Karpas-422 (cell line): ENCODE measurements around the gene ANP32A. TPM values are rescaled to one million over a fixed set of nuclear protein-coding genes. Genes with fewer than 3 reads are reported as not detected.
A peak's percentile ranks its signal among the peaks of the same experiment; 100 is the strongest.

Experiments
- DNase-seq: peaks from one replicate; pipeline ENCODE4 v3.0.0-alpha.2; 2015
- H2AFZ ChIP-seq: fragments of 200-600 bp; sonication (generic); 2 replicates; pipeline ENCODE4 v1.6.1; 2014; ENCODE audit warnings: antibody characterized with exemption, low read length, mixed read lengths
- H3K27ac ChIP-seq: fragments of 200-600 bp; sonication (generic); 2 replicates; pipeline ENCODE4 v1.5.1; 2014; ENCODE audit warnings: mild to moderate bottlenecking, low read length, moderate library complexity
- H3K27me3 ChIP-seq: fragments of 200-600 bp; sonication (generic); 2 replicates; pipeline ENCODE4 v1.6.1; 2014; ENCODE audit warnings: low read length, mixed read lengths
- H3K36me3 ChIP-seq: fragments of 200-600 bp; sonication (generic); 2 replicates; pipeline ENCODE4 v1.6.1; 2014; ENCODE audit warnings: low read length, mixed read lengths; ENCODE audit not compliant: insufficient read depth
- H3K4me1 ChIP-seq: fragments of 200-600 bp; sonication (generic); 2 replicates; pipeline ENCODE4 v1.6.1; 2014; ENCODE audit warnings: mild to moderate bottlenecking, low read length, mixed read lengths
- H3K4me2 ChIP-seq: fragments of 200-600 bp; sonication (generic); 2 replicates; pipeline ENCODE4 v1.6.1; 2014; ENCODE audit warnings: low read length, low read depth, mild to moderate bottlenecking; ENCODE audit not compliant: poor library complexity, severe bottlenecking
- H3K4me3 ChIP-seq: fragments of 200-600 bp; sonication (generic); 2 replicates; pipeline ENCODE4 v1.5.1; 2014; ENCODE audit warnings: mild to moderate bottlenecking, antibody characterized with exemption, low read length, mixed read lengths
- H3K79me2 ChIP-seq: fragments of 200-600 bp; sonication (generic); 2 replicates; pipeline ENCODE4 v1.6.1; 2014; ENCODE audit warnings: mild to moderate bottlenecking, low read length, mixed read lengths
- H3K9ac ChIP-seq: fragments of 200-600 bp; sonication (generic); 2 replicates; pipeline ENCODE4 v1.6.0; 2014; ENCODE audit warnings: low read length
- H3K9me2 ChIP-seq: fragments of 200-600 bp; sonication (generic), shearing (Covaris generic); replicated peaks from 2 replicates; pipeline ENCODE4 v1.6.0; 2014; ENCODE audit warnings: mild to moderate bottlenecking, low read length, moderate library complexity; ENCODE audit not compliant: insufficient read depth
- H3K9me3 ChIP-seq: fragments of 300-700, 200-600 bp; sonication (generic); 2 replicates; pipeline ENCODE4 v1.6.1; 2014; ENCODE audit warnings: low read length, mixed read lengths
- H4K20me1 ChIP-seq: fragments of 200-600 bp; sonication (generic); 2 replicates; pipeline ENCODE4 v1.6.1; 2014; ENCODE audit warnings: mild to moderate bottlenecking, antibody characterized with exemption, low read length, low read depth; ENCODE audit not compliant: insufficient read depth
- total RNA-seq: library from RNA; depleted of rRNA; stranded (reverse); fragments of >200 nt; shearing (Covaris generic); gene quantifications from 2 replicates; pipeline ENCODE4 v1.2.3, GENCODE V29; 2014; ENCODE audit warnings: low replicate concordance

The ANP32A gene
- total RNA-seq, 1 experiment from 2014 or later = 99.5 TPM

- Histone ChIP-seq H3K36me3 (peaks cover 13% of the 10 kb centered on the region; the same call in 1 of the 2 replicates), H3K4me3 (no peak overlapping the region), H3K4me1 (peaks cover 4% of the 10 kb centered on the region; the same call in 1 of the 2 replicates), H3K27me3 (no peaks in the 10 kb centered on the region), H3K4me2 (no peak overlapping the region), H3K79me2 (peaks cover 54% of the 10 kb centered on the region), H3K9me2 (no peaks in the 10 kb centered on the region), H3K9ac (no peak overlapping the region), H3K27ac (no peak overlapping the region), H3K9me3 (no peaks in the 10 kb centered on the region), H2AFZ (no peak overlapping the region), H4K20me1 (peaks cover 77% of the 10 kb centered on the region)
- DNase-seq = no peak
These were observed 32.5 kb downstream of the ANP32A start for GRCh38 chr15:68788264-68788624.

DNA sequence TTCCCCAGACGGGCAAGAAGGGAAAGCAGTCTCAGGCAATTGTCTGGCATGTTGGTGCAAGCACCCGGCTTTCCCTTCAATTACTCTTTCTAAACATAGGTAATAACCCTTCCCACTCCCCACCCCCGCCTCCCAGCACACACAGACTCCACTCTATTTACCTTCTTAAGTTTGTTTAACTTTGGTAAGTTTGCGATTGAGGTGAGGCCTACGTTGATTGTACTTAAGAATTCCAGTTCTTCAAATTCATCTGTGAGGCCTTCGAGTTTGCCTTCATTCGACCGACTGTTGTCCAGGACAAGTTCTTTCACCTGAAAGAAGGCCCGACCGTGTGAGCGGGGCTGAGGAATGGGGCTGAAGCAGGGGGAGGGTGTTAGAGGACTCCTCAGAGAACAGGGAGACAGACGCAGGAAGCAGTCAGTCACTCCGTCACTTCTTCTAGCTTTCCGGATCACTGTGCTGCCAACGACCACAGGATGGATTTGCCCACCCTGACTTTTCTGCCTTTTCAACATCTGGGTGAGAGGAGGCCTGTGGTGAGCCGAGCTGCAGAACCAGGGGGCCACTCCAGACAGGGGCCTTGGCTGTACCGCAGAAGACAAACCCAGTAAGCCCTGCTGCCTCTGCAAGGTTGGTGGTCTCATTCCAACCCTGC, 33.0 kb downstream of the ANP32A start:
- Histone ChIP-seq H3K36me3 (peaks cover 18% of the 10 kb centered on the region; the same call in 1 of the 2 replicates), H3K9me3 (no peaks in the 10 kb centered on the region), H3K79me2 (peaks cover 48% of the 10 kb centered on the region), H3K9me2 (no peaks in the 10 kb centered on the region), H4K20me1 (peaks cover 77% of the 10 kb centered on the region), H3K9ac (no peak overlapping the region), H3K4me1 (peaks cover 4% of the 10 kb centered on the region; the same call in 1 of the 2 replicates), H3K27me3 (no peaks in the 10 kb centered on the region), H3K27ac (no peak overlapping the region), H3K4me3 (no peak overlapping the region), H2AFZ (no peak overlapping the region), H3K4me2 (no peak overlapping the region)
- no peak for DNase-seq

DNA sequence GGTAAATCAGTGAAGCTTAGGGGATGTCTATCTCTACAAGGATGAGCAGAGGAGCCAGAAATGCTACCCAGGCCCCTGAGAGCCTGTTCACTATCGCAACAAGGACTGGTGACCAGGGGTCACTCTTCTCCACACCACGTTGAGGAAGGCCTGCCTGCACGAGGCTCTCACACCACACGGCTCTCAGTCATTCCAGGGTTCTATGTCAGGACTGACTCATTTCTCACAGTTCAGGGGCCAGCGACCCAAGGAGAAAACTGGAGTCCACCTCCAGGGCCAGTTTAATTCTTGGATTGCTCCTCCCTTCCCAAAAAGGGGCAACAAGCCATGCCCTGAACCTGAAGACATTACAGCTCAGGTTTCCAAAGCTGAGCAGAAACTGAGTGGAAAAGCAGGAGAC, 33.9 kb downstream of the ANP32A start:
- Histone ChIP-seq H2AFZ (no peak overlapping the region), H3K9ac (no peak overlapping the region), H3K27ac (no peak overlapping the region), H3K9me2 (no peaks in the 10 kb centered on the region), H3K36me3 (peaks cover 26% of the 10 kb centered on the region; the same call in 1 of the 2 replicates), H3K4me3 (no peak overlapping the region), H4K20me1 (peaks cover 77% of the 10 kb centered on the region), H3K4me2 (no peak overlapping the region), H3K79me2 (peaks cover 39% of the 10 kb centered on the region), H3K9me3 (no peaks in the 10 kb centered on the region), H3K4me1 (peaks cover under 1% of the 10 kb centered on the region; the same call in 1 of the 2 replicates), H3K27me3 (no peaks in the 10 kb centered on the region)
- DNase-seq = no peak

DNA sequence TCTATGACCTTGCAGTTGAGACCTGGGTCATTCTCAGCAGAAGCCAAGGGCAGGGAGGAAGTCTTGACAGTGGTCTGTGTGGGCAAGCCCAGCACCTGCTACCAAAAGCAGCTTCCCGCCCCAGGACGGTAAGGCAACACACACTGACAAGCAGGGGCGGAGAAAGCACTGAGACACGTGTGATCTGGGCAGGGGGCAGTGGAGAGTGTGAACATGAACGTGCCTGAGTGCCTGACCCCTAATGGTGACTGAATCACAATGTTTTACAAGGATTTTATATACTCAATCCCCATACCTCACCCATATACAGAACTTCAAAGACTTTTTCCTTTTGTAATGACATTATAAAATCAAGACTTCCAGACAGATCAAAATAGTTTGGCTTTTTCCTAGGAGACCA, 35.2 kb downstream of the ANP32A start:
- Histone ChIP-seq H3K79me2 (peaks cover 27% of the 10 kb centered on the region), H3K27ac (no peak overlapping the region), H3K9me2 (no peaks in the 10 kb centered on the region), H3K4me3 (no peak overlapping the region), H4K20me1 (peaks cover 65% of the 10 kb centered on the region), H3K4me1 (no peaks in the 10 kb centered on the region), H3K4me2 (no peak overlapping the region), H3K9ac (no peak overlapping the region), H3K9me3 (no peaks in the 10 kb centered on the region), H3K36me3 (peaks cover 29% of the 10 kb centered on the region; the same call in 1 of the 2 replicates), H2AFZ (no peak overlapping the region), H3K27me3 (no peaks in the 10 kb centered on the region)
- no peak for DNase-seq

DNA sequence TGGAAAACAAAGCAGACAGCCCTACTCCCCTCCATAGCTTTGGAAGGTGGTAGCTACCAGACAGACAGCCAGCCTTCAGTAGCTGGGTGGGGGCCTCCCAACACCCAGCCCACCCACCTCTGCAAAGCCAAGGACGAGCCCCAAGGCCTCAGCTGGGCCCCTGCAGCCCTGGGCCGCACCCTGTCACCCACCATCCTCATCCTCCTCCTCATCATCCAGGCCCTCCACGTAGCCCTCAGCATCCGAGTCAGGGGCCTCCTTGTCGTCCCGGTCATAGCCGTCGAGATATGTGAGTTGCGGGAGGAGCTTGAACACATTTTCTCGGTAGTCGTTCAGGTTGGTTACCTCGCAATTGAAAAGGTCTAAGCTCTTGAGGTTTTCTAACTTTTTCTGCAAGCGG, 36.5 kb downstream of the ANP32A start:
- H3K4me1 ChIP-seq = no peaks in the 10 kb centered on the region
- peaks cover 38% of the 10 kb centered on the region; the same call in 1 of the 2 replicates for H3K36me3 ChIP-seq

GRCh38 chr15:68783226-68784058, 37.3 kb downstream of the ANP32A start:
- H3K4me1 ChIP-seq = no peaks in the 10 kb centered on the region
- H3K36me3 ChIP-seq = peaks cover 45% of the 10 kb centered on the region; the same call in 1 of the 2 replicates
- DNase-seq = peak; percentile 81
- peaks cover 45% of the 10 kb centered on the region for H4K20me1 ChIP-seq
- no peak overlapping the region for H3K4me3 ChIP-seq
- no peaks in the 10 kb centered on the region for H3K9me2 ChIP-seq
- H3K27ac ChIP-seq = no peak overlapping the region
- no peak overlapping the region for H3K9ac ChIP-seq
- H3K4me2 ChIP-seq = no peak overlapping the region
- peaks cover 6% of the 10 kb centered on the region; the same call in 1 of the 2 replicates for H3K79me2 ChIP-seq
- no peaks in the 10 kb centered on the region for H3K9me3 ChIP-seq
- no peaks in the 10 kb centered on the region for H3K27me3 ChIP-seq
- H2AFZ ChIP-seq = no peak overlapping the region

More for the DNA sequence above, 36.5 kb downstream of the ANP32A start:
- peaks cover 52% of the 10 kb centered on the region for H4K20me1 ChIP-seq
- H3K9ac ChIP-seq = no peak overlapping the region
- H3K27me3 ChIP-seq = no peaks in the 10 kb centered on the region
- no peaks in the 10 kb centered on the region for H3K9me3 ChIP-seq
- no peaks in the 10 kb centered on the region for H3K9me2 ChIP-seq
- no peak overlapping the region for H3K27ac ChIP-seq
- H3K79me2 ChIP-seq = peaks cover 13% of the 10 kb centered on the region
- DNase-seq = no peak
- no peak overlapping the region for H3K4me2 ChIP-seq
- no peak overlapping the region for H2AFZ ChIP-seq
- H3K4me3 ChIP-seq = no peak overlapping the region

DNA sequence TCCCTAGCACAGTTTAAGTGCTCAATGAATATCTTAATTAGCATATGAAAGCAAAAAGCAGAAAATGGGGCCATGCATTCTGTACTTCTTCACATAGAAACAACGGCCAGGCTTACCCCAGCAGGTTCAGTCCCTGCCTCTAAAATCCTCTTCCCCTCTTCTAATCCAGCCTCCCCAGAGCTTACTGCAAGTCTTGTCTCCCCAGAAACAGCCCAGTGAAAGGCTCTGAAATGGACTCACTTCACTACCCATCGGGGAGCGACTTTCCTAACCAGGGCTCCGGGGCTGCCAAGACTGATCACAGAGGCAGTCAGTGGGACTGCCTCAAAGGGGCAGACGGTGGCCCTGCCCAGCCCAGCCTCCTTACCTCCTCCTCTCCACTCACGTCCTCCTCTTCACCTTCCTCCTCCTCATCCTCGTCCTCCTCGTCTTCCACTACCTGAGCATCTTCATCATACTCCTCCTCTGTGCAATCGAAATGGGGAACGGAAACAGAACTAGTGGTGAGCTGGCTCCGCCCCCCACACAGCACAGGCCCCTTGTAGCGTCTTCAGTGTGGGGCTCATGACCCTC, 38.0 kb downstream of the ANP32A start:
- Histone ChIP-seq H3K9ac (no peak overlapping the region), H3K36me3 (peaks cover 53% of the 10 kb centered on the region; the same call in 1 of the 2 replicates), H3K4me3 (no peak overlapping the region)

More for the DNA sequence above, 38.0 kb downstream of the ANP32A start:
- Histone ChIP-seq H3K27me3 (no peaks in the 10 kb centered on the region), H3K27ac (no peak overlapping the region), H4K20me1 (peaks cover 38% of the 10 kb centered on the region), H3K4me2 (no peak overlapping the region), H3K9me3 (no peaks in the 10 kb centered on the region), H2AFZ (no peak overlapping the region), H3K79me2 (peaks cover 1% of the 10 kb centered on the region; the same call in 1 of the 2 replicates), H3K4me1 (no peaks in the 10 kb centered on the region), H3K9me2 (no peaks in the 10 kb centered on the region)
- DNase-seq = no peak
